Endothelial cell (in vitro differentiated cells): ENCODE data around the gene PYGM. TPM values are rescaled to one million over a fixed set of nuclear protein-coding genes. Genes with fewer than 3 reads are reported as not detected.

ENCODE experiments used
- DNase-seq: peaks from one replicate; pipeline ENCODE4 v3.0.0; 2021; ENCODE audit warnings: low spot score
- H3K27ac Mint-ChIP-seq: one replicate; pipeline ENCODE4 v1.8.0; 2021; ENCODE audit warnings: mixed read lengths, inconsistent platforms; ENCODE audit not compliant: unreplicated experiment
- H3K27me3 Mint-ChIP-seq: one replicate; pipeline ENCODE4 v1.8.0; 2021; ENCODE audit warnings: mild to moderate bottlenecking, moderate library complexity, mixed read lengths, inconsistent platforms; ENCODE audit not compliant: unreplicated experiment
- H3K36me3 Mint-ChIP-seq: one replicate; pipeline ENCODE4 v1.8.0; 2021; ENCODE audit warnings: mild to moderate bottlenecking, low read depth, mixed read lengths, inconsistent platforms; ENCODE audit not compliant: unreplicated experiment
- H3K4me1 Mint-ChIP-seq: one replicate; pipeline ENCODE4 v1.8.0; 2021; ENCODE audit warnings: mild to moderate bottlenecking, mixed read lengths, inconsistent platforms; ENCODE audit not compliant: unreplicated experiment
- H3K4me3 Mint-ChIP-seq: one replicate; pipeline ENCODE4 v1.8.0; 2021; ENCODE audit warnings: mild to moderate bottlenecking, mixed read lengths, inconsistent platforms; ENCODE audit not compliant: unreplicated experiment
- H3K9me3 Mint-ChIP-seq: one replicate; pipeline ENCODE4 v1.8.0; 2021; ENCODE audit warnings: mixed read lengths, inconsistent platforms; ENCODE audit not compliant: unreplicated experiment
- total RNA-seq: library from RNA; stranded (reverse); fragmentation: NEBNext Ultra II Directional; extraction: Animal tissue kit (Norgen Biotek cat#: 25700); gene quantifications from one replicate; pipeline ENCODE4 v1.2.1, GENCODE V29; 2021; ENCODE audit not compliant: unreplicated experiment
- TF ChIP-seq, protein P1 (sequence below): fragments of 200-600 bp; sonication (generic); IDR thresholded peaks from one replicate; pipeline ENCODE4 v1.5.0; 2021; ENCODE audit warnings: antibody characterized with exemption; ENCODE audit not compliant: unreplicated experiment

The PYGM gene
- total RNA-seq, 1 donor from 2014 or later = 0.26 TPM

DNA sequence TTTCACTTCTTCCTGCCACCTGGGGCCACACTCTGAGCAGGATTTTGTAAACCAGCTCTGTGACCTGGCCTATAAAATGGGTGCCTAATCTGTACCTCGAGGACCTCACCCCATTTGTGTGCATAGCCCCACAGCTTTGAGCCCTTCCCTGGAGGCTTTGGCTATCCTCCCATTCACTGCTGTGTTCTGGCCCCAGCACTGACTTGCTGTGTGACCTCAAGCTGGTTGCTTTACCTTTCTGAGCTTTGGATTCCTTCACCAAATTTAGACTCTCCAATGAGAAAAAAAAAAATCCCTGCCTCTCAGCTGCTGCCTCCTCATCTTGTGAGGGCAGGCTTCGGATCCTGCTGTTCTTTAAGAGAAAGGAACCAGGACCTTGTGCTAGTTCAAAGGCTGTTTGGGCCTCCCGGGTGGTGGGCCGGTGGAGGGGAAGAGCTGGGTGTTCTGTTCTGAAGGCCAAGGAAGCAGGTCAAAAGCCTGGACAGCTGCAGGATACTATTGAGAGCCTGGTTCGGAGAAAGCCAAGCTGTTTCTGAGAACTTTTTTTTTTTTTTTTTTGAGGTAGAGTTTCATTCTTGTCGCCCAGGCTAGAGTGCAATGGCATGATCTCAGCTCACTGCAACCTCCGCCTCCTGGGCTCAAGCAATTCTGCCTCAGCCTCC, 1.1 kb upstream of the PYGM start:
- no peak for DNase-seq
- TF ChIP-seq, protein P1, sequence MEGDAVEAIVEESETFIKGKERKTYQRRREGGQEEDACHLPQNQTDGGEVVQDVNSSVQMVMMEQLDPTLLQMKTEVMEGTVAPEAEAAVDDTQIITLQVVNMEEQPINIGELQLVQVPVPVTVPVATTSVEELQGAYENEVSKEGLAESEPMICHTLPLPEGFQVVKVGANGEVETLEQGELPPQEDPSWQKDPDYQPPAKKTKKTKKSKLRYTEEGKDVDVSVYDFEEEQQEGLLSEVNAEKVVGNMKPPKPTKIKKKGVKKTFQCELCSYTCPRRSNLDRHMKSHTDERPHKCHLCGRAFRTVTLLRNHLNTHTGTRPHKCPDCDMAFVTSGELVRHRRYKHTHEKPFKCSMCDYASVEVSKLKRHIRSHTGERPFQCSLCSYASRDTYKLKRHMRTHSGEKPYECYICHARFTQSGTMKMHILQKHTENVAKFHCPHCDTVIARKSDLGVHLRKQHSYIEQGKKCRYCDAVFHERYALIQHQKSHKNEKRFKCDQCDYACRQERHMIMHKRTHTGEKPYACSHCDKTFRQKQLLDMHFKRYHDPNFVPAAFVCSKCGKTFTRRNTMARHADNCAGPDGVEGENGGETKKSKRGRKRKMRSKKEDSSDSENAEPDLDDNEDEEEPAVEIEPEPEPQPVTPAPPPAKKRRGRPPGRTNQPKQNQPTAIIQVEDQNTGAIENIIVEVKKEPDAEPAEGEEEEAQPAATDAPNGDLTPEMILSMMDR = no peak
- Mint-ChIP-seq H3K9me3 (no peaks in the 10 kb centered on the region), H3K4me1 (peaks cover 42% of the 10 kb centered on the region), H3K27ac (no peak overlapping the region), H3K4me3 (no peak overlapping the region), H3K27me3 (peaks cover 8% of the 10 kb centered on the region), H3K36me3 (peaks cover 35% of the 10 kb centered on the region)

- H3K4me3 Mint-ChIP-seq = no peak overlapping the region
- no peak for DNase-seq
- no peaks in the 10 kb centered on the region for H3K9me3 Mint-ChIP-seq
- H3K27ac Mint-ChIP-seq = no peak overlapping the region
- peaks cover 22% of the 10 kb centered on the region for H3K36me3 Mint-ChIP-seq
- peaks cover 8% of the 10 kb centered on the region for H3K27me3 Mint-ChIP-seq
- peaks cover 29% of the 10 kb centered on the region for H3K4me1 Mint-ChIP-seq
- TF ChIP-seq, protein P1 = no peak
Measured at GRCh38 chr11:64759131-64759721, 548 bp downstream of the PYGM start.

- TF ChIP-seq, protein P1 = no peak
- DNase-seq = no peak
- Mint-ChIP-seq H3K4me1 (peaks cover 22% of the 10 kb centered on the region), H3K9me3 (no peaks in the 10 kb centered on the region), H3K27ac (no peak overlapping the region), H3K4me3 (no peak overlapping the region), H3K27me3 (peaks cover 8% of the 10 kb centered on the region), H3K36me3 (peaks cover 15% of the 10 kb centered on the region)
Measured at GRCh38 chr11:64758330-64759079, 1.3 kb downstream of the PYGM start.

DNA sequence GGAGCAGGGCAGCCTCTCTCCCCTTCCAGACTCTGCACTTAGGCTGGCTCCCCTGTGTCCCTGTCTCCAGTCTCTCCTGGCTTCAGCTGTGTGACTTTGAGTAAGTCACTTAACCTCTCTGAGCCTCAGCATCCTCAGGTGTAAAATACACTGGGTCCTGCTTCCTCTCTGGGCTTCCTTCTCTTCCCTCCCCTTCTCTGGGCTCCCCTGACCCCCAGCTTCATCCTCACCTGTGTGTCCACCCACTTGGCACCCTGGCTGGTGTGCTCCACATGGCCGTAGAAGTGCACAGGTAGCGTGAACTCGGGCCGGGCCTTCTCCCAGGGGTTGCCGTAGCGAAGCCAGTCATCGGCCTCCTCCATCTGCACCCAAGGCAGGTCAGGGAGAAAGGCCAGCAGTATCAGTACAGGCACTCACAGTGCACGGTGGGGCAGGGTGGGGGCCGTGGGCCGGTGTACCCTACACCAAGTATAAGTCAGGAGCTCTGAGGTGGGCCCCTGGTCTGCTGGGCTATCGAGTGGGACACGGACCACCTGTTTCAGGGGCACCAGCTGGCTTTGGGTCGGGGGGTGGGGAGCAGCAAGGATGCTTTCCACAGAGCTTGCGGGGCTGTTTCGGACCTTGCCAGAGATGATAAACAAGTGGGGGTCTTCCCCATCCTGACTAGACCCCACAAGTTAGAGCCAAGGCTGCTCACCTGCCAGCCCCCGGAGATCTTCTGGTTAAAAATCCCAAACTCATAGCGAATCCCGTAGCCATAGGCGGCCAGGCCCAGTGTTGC, 2.0 kb downstream of the PYGM start:
- no peak for DNase-seq
- Mint-ChIP-seq H3K36me3 (peaks cover 10% of the 10 kb centered on the region), H3K4me1 (peaks cover 15% of the 10 kb centered on the region), H3K27me3 (peaks cover 12% of the 10 kb centered on the region), H3K27ac (no peak overlapping the region), H3K9me3 (no peaks in the 10 kb centered on the region), H3K4me3 (no peak overlapping the region)
- TF ChIP-seq, protein P1 = no peak
